Naive thymus-derived CD8-positive, alpha-beta T cell (primary cell): Measurements from ENCODE around the gene PCARE. TPM values are rescaled to one million over a fixed set of nuclear protein-coding genes. Genes with fewer than 3 reads are reported as not detected.

Experiments
- ATAC-seq, 2 donors: fragments of 150-1000 bp; cut with Tn5 transposase in 1 of 2; sonication (Bioruptor Pico), chemical (Tn5 transposase) in 1 of 2; 1 replicate in 1 of 2; 2 replicates in 1 of 2; pipeline ENCODE4 v1.10.0; 2021; ENCODE audit warnings: mild to moderate bottlenecking in 2 of 2, moderate library complexity in 2 of 2
- POLR2A ChIA-PET: fragments of 350-600 bp; sonication (Branson Sonifier 250); formaldehyde crosslinking; loops from one replicate; lab custom pipeline; 2021; ENCODE audit warnings: antibody characterized with exemption; lab: Charles Lee
- DNase-seq, 10 donors: peaks; one replicate each; pipeline versions ENCODE4 v3.0.0 to v3.0.0-alpha.2; 2020 to 2022
- H3K27ac Mint-ChIP-seq, 10 donors: one replicate each; pipeline ENCODE4 v1.8.0; 2020 to 2022; ENCODE audit warnings: mild to moderate bottlenecking in 10 of 10, mixed read lengths in 10 of 10, moderate library complexity in 4 of 10, inconsistent platforms in 1 of 10
- H3K27me3 Mint-ChIP-seq, 5 donors: one replicate each; pipeline ENCODE4 v1.8.0; 2021 to 2022; ENCODE audit warnings: mixed read lengths in 5 of 5
- H3K36me3 Mint-ChIP-seq, 3 donors: one replicate each; pipeline ENCODE4 v1.8.0; 2020 to 2022; ENCODE audit warnings: mixed read lengths in 3 of 3, mild to moderate bottlenecking in 2 of 3, inconsistent platforms in 1 of 3
- H3K4me1 Mint-ChIP-seq, 4 donors: one replicate each; pipeline ENCODE4 v1.8.0; 2021 to 2022; ENCODE audit warnings: mixed read lengths in 4 of 4
- H3K4me3 Mint-ChIP-seq, 10 donors: one replicate each; pipeline ENCODE4 v1.8.0; 2020 to 2022; ENCODE audit warnings: mild to moderate bottlenecking in 10 of 10, mixed read lengths in 10 of 10, moderate library complexity in 6 of 10, inconsistent platforms in 1 of 10
- H3K9me3 Mint-ChIP-seq, 9 donors: one replicate each; pipeline ENCODE4 v1.8.0; 2020 to 2022; ENCODE audit warnings: mixed read lengths in 9 of 9, mild to moderate bottlenecking in 3 of 9, inconsistent platforms in 1 of 9, moderate library complexity in 1 of 9
- polyA plus RNA-seq, 3 donors: library from polyadenylated mRNA; unstranded; fragments of 300-500 nt; fragmentation: Illumina TruSeq; gene quantifications; one replicate each; pipeline ENCODE4 v1.2.3, GENCODE V29; 2021
- total RNA-seq, 8 experiments: library from RNA in 2 of 8; stranded (reverse) in 2 of 8; gene quantifications; one replicate each; pipeline ENCODE4 v1.2.3 and lab custom pipeline; 2021 to 2026

PCARE gene
- total and polyA plus RNA-seq, 5 experiments from 2014 or later: not detected

- no peaks in the 10 kb centered on the region for H3K27me3 Mint-ChIP-seq
- H3K4me3 Mint-ChIP-seq: no peak overlapping the region
- no peaks in the 10 kb centered on the region for H3K36me3 Mint-ChIP-seq
- no peak overlapping the region for H3K27ac Mint-ChIP-seq
- ATAC-seq: no peak
- no peaks in the 10 kb centered on the region for H3K9me3 Mint-ChIP-seq
- POLR2A ChIA-PET: no interaction called here
- no peaks in the 10 kb centered on the region for H3K4me1 Mint-ChIP-seq
- DNase-seq: no peak
These were observed 33.1 kb downstream of the PCARE start for GRCh38 chr2:29041161-29041660.

- no peak for DNase-seq
- H3K4me1 Mint-ChIP-seq: peaks cover 0 to 4% (median under 1%) of the 10 kb centered on the region in 4 donors
- H3K4me3 Mint-ChIP-seq: no peak overlapping the region
- POLR2A ChIA-PET: no interaction called here
- no peaks in the 10 kb centered on the region for H3K36me3 Mint-ChIP-seq
- no peaks in the 10 kb centered on the region for H3K27me3 Mint-ChIP-seq
- ATAC-seq: no peak
- H3K27ac Mint-ChIP-seq: peak overlapping the region in 1 of 10 donors; percentile 44
- no peaks in the 10 kb centered on the region for H3K9me3 Mint-ChIP-seq
These were observed 33.8 kb downstream of the PCARE start for GRCh38 chr2:29040552-29040951.

GRCh38 chr2:29039718-29040480 is 34.4 kb downstream of the PCARE start:
- H3K27ac Mint-ChIP-seq: no peak overlapping the region

GRCh38 chr2:29035016-29035745 is 39.1 kb downstream of the PCARE start:
- POLR2A ChIA-PET: interaction anchor here (1.2 kb wide), 1 partner anchor 60 kb away, joined by 3 read pairs; no protein-coding TSS in a partner anchor
- ATAC-seq: no peak
- H3K36me3 Mint-ChIP-seq: no peaks in the 10 kb centered on the region
- H3K4me3 Mint-ChIP-seq: no peak overlapping the region
- DNase-seq: no peak
- no peaks in the 10 kb centered on the region for H3K9me3 Mint-ChIP-seq
- no peaks in the 10 kb centered on the region for H3K27me3 Mint-ChIP-seq
- H3K27ac Mint-ChIP-seq: peak overlapping the region in 2 of 10 donors; percentile 38 to 60
- H3K4me1 Mint-ChIP-seq: peaks cover 6 to 19% (median 14%) of the 10 kb centered on the region in 4 donors

More at GRCh38 chr2:29039718-29040480, 34.4 kb downstream of the PCARE start:
- H3K4me3 Mint-ChIP-seq: no peak overlapping the region
- POLR2A ChIA-PET: no interaction called here
- H3K27me3 Mint-ChIP-seq: no peaks in the 10 kb centered on the region
- ATAC-seq: no peak
- peaks cover 0 to 7% (median 2%) of the 10 kb centered on the region in 4 donors for H3K4me1 Mint-ChIP-seq
- no peaks in the 10 kb centered on the region for H3K9me3 Mint-ChIP-seq
- DNase-seq: no peak
- H3K36me3 Mint-ChIP-seq: no peaks in the 10 kb centered on the region

- H3K27ac Mint-ChIP-seq: peak overlapping the region in 2 of 10 donors; percentile 6 to 32
These were observed 40.7 kb downstream of the PCARE start for GRCh38 chr2:29033656-29034055.

GRCh38 chr2:29033172-29033571 is 41.2 kb downstream of the PCARE start:
- ATAC-seq: no peak

More at GRCh38 chr2:29033656-29034055, 40.7 kb downstream of the PCARE start:
- POLR2A ChIA-PET: interaction anchor here (1.0 kb wide), 1 partner anchor 24 kb away, joined by 3 read pairs; no protein-coding TSS in a partner anchor
- DNase-seq: no peak
- ATAC-seq: no peak
- Mint-ChIP-seq H3K9me3 (no peaks in the 10 kb centered on the region), H3K27me3 (no peaks in the 10 kb centered on the region), H3K4me3 (no peak overlapping the region), H3K36me3 (no peaks in the 10 kb centered on the region), H3K4me1 (peaks cover 6 to 19% (median 14%) of the 10 kb centered on the region in 4 donors)

GRCh38 chr2:29032189-29032588 is 42.1 kb downstream of the PCARE start:
- POLR2A ChIA-PET: no interaction called here
- no peak overlapping the region for H3K4me3 Mint-ChIP-seq
- H3K4me1 Mint-ChIP-seq: peaks cover 6 to 19% (median 14%) of the 10 kb centered on the region in 4 donors
- DNase-seq (no peak), ATAC-seq (no peak)
- H3K27ac Mint-ChIP-seq: peak overlapping the region in 2 of 10 donors; percentile 2 to 3
- no peaks in the 10 kb centered on the region for H3K27me3 Mint-ChIP-seq
- no peaks in the 10 kb centered on the region for H3K36me3 Mint-ChIP-seq
- no peaks in the 10 kb centered on the region for H3K9me3 Mint-ChIP-seq

More at GRCh38 chr2:29033172-29033571, 41.2 kb downstream of the PCARE start:
- no peaks in the 10 kb centered on the region for H3K36me3 Mint-ChIP-seq
- no peaks in the 10 kb centered on the region for H3K9me3 Mint-ChIP-seq
- POLR2A ChIA-PET: no interaction called here
- no peak for DNase-seq
- no peaks in the 10 kb centered on the region for H3K27me3 Mint-ChIP-seq
- H3K4me3 Mint-ChIP-seq: no peak overlapping the region
- peaks cover 6 to 19% (median 14%) of the 10 kb centered on the region in 4 donors for H3K4me1 Mint-ChIP-seq
- peak overlapping the region in 4 of 10 donors; percentile 6 to 32 (median 24) for H3K27ac Mint-ChIP-seq

GRCh38 chr2:29031046-29031445 is 43.3 kb downstream of the PCARE start:
- no peak overlapping the region for H3K4me3 Mint-ChIP-seq
- DNase-seq (no peak), ATAC-seq (no peak)
- H3K27me3 Mint-ChIP-seq: peaks cover 0 to 2% (median 0%) of the 10 kb centered on the region in 5 donors
- peaks cover 6 to 19% (median 14%) of the 10 kb centered on the region in 4 donors for H3K4me1 Mint-ChIP-seq
- no peaks in the 10 kb centered on the region for H3K9me3 Mint-ChIP-seq
- POLR2A ChIA-PET: no interaction called here
- no peak overlapping the region for H3K27ac Mint-ChIP-seq
- no peaks in the 10 kb centered on the region for H3K36me3 Mint-ChIP-seq

GRCh38 chr2:29025711-29026110 is 48.6 kb downstream of the PCARE start:
- ATAC-seq (no peak), DNase-seq (no peak)
- no peak overlapping the region for H3K4me3 Mint-ChIP-seq
- peak overlapping the region in 1 of 10 donors; percentile 3 for H3K27ac Mint-ChIP-seq
- POLR2A ChIA-PET: interaction anchor here (0.5 kb wide), 1 partner anchor 23 kb away, joined by 4 read pairs; no protein-coding TSS in a partner anchor
- no peaks in the 10 kb centered on the region for H3K36me3 Mint-ChIP-seq
- H3K27me3 Mint-ChIP-seq: peaks cover 0 to 2% (median 0%) of the 10 kb centered on the region in 5 donors
- H3K4me1 Mint-ChIP-seq: peaks cover 0 to 3% (median under 1%) of the 10 kb centered on the region in 4 donors
- no peaks in the 10 kb centered on the region for H3K9me3 Mint-ChIP-seq

- POLR2A ChIA-PET: no interaction called here
These were observed 49.4 kb downstream of the PCARE start for GRCh38 chr2:29024882-29025430.

GRCh38 chr2:29023188-29023587 is 51.1 kb downstream of the PCARE start:
- Mint-ChIP-seq H3K27ac (peak overlapping the region in 1 of 10 donors; percentile 43), H3K4me3 (no peak overlapping the region), H3K36me3 (no peaks in the 10 kb centered on the region), H3K9me3 (no peaks in the 10 kb centered on the region), H3K27me3 (peaks cover 0 to 2% (median 0%) of the 10 kb centered on the region in 5 donors), H3K4me1 (peaks cover 0 to 9% (median 4%) of the 10 kb centered on the region in 4 donors)
- DNase-seq (no peak), ATAC-seq (no peak)
- POLR2A ChIA-PET: no interaction called here

More at GRCh38 chr2:29024882-29025430, 49.4 kb downstream of the PCARE start:
- Mint-ChIP-seq H3K4me1 (peaks cover 0 to 3% (median 1%) of the 10 kb centered on the region in 4 donors), H3K4me3 (no peak overlapping the region), H3K36me3 (no peaks in the 10 kb centered on the region), H3K27me3 (peaks cover 0 to 2% (median 0%) of the 10 kb centered on the region in 5 donors), H3K9me3 (no peaks in the 10 kb centered on the region), H3K27ac (no peak overlapping the region)
- ATAC-seq: no peak
- DNase-seq: no peak

GRCh38 chr2:29022679-29023078 is 51.6 kb downstream of the PCARE start:
- ATAC-seq: no peak
- Mint-ChIP-seq H3K4me3 (no peak overlapping the region), H3K4me1 (peaks cover 0 to 12% (median 7%) of the 10 kb centered on the region in 4 donors), H3K27me3 (peaks cover 0 to 2% (median 0%) of the 10 kb centered on the region in 5 donors), H3K9me3 (no peaks in the 10 kb centered on the region), H3K36me3 (no peaks in the 10 kb centered on the region), H3K27ac (no peak overlapping the region)
- peak in 1 of 10 donors; percentile 30 for DNase-seq
- POLR2A ChIA-PET: no interaction called here
